Left forelimb (tissue), 1 donor: ENCODE results near the gene STT3A.
A peak's percentile ranks its signal among the peaks of the same experiment; 100 is the strongest.

Experiments
- DNase-seq: peaks from one replicate; pipeline ENCODE4 v3.0.0-alpha.2; 2018; ENCODE audit warnings: low spot score

Gene STT3A

DNA sequence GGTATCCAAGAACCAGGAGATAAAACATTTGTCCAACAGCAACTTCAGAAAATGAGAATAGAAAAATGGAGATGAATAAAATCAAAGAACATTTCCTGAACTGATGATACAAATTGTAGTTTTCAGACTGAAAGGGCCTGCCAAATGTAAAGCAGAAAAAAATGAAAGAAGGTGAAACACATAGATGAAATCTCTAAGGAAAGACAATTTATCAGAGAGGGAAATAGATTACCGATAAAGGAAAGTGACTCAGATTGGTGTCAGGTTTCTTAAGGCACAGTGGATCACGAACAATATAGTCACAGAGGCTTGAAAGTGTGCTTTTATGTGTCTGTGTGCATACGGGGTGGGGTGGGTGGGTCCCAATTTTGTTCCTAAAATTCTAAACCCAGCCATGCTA, 4.1 kb upstream of the STT3A start:
- no peak for DNase-seq

DNA sequence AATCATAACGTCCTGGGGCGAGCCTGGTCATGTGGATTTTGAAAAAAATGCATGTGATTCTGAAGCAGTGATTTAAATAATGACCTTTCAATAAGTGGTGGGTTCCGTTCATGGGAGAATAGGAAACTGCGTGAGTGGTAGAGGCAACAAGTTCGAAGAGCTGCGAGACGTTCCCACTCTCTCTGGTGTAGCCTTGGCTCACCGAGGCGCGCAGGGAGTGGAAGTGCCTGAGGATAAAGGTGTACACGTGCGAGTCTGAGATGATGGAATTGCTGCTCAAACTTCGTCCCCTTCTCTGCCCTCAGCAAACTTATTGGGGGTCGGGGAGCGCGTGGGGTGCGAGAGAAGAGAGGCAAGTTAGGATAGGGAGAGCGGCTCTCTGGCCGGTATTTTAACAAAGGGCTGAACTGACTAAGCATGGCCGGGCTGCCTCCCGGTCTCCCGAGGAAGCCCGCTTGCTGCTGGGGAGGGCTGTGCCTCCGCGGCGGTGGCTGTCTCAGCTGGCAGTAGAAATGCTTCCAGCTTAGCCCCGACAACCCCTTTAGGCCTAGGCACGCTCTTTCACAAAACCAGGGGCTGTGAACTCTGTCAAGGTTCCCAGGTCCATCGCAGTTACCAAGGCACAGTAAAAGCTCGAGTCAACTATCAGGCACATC, 875 bp upstream of the STT3A start:
- DNase-seq: peak; percentile 77

DNA sequence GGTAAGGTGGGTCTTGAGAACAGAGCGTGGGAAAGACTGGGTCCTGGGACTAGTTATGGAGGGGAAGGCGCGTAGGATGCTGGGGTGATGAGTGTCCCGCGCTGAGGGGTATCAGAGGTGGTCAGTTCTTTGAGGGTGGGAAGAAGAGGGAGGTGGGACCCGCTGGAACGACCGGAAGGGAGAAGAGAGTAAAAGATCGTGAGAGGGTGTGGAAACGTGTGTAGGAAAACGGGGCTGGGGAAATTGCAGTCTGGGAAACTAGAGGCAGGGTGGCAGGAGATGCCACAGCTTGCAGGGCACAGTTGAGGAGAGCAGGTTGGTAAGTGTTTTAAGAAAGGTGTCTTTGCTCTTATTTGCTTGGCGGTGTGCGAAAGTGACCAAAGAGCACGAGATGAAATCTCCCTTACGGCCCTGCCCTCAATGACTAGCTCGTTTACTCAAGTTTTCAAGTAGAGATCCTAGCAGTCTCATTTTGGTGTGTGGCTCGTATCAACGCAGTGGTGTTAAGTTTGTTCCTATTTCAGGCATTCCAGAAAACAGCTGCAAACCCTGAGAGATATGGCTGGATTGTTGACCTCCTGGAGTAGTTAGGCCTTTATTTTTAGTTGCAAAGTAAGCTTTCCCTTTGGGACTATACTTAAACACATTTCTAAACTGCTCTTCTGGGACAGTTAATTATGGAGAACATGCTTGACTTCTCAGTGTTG, 615 bp downstream of the STT3A start:
- DNase-seq: no peak

GRCh38 chr11:125594958-125595357, 2.3 kb downstream of the STT3A start:
- no peak for DNase-seq

DNA sequence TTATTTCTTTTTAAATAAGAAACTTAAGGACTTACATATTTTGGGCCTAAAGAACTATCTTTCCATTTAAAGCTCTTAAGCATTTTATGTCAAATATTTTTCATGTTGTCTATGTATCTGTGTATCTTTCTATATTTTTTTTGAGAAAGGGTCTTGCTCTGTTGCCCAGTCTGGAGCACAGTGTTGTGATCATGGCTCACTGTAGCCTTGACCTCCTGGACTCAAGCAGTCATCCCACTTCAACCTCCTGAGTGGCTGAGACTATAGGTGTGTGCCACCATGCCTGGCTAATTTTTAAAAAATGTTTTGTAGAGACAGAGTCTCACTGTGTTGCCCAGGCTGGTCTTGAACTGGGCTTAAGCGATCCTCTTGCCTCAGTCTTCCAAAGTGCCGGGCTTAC, 8.0 kb downstream of the STT3A start:
- DNase-seq: no peak

- DNase-seq: no peak
These were observed 10.6 kb downstream of the STT3A start for GRCh38 chr11:125603207-125603606.

- DNase-seq: no peak
These were observed 12.8 kb downstream of the STT3A start for GRCh38 chr11:125605417-125605816.

DNA sequence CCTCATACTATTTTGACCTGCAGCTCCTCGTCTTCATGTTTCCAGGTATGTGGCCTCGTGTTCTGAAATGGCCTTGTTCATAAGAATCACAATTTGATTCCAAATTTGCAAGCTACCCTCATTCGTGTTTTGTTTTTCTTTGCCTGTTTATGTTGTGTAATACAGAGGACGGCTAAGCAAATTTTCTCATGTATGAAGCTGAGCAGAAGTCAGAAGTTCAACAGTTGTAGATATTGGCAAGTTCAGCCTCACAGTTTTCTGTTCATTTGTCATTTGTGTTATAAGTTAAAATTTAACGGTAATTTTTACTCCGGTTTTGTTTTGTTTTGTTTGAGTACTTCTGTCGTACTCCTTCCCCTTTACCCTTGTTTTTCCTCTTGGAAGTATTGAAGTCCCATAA, 16.9 kb downstream of the STT3A start:
- DNase-seq: no peak

GRCh38 chr11:125618383-125618782, 25.7 kb downstream of the STT3A start:
- no peak for DNase-seq

- no peak for DNase-seq
These were observed 29.3 kb downstream of the STT3A start for GRCh38 chr11:125621995-125622394.

DNA sequence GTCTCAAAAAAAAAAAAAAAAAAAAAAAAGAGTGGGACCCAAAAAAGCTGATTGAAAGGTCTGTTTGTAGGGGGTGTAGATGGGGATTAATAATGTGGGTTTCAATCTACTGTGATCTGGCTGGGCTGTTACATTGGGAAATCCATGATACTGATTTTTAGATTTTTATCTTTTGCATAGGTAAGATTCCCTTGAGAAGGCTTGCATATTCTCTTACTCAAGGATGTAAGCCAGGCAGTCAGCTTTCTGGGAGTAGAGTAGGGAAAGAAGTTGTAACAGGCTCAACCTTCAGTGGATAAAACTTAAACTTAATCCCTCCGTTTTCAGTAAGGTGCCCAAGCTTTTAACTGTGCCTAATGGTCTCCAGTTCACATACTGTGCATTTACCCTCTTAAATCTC, 30.4 kb downstream of the STT3A start:
- no peak for DNase-seq

DNA sequence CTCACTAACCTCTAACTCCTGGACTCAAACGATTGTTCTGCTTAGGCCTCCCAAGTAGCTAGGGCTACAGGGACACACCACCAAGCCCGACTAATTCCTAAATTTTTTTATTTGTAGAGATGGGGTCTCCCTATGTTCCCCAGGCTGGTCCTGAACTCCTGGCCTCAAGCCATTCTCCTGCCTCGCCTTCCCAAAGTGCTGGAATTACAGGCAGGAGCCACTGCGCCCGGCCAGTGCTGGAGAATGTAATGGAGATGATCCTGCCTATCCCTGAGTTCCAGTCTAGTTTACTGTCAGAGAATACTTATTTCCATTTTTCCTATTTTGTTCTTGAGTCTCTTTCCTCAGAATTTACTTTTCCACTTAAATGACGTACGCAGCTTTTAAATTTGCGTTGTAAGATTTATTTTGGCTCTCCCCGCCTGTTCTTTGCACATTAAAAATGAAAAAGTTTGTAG, 32.1 kb downstream of the STT3A start, which contains the start of gene CHEK1:
Gene CHEK1 (plus strand): TSS at position 408 of the 458 bp plus-strand sequence. CDS start 1,606 bp downstream, outside the sequence.
- no peak for DNase-seq

DNA sequence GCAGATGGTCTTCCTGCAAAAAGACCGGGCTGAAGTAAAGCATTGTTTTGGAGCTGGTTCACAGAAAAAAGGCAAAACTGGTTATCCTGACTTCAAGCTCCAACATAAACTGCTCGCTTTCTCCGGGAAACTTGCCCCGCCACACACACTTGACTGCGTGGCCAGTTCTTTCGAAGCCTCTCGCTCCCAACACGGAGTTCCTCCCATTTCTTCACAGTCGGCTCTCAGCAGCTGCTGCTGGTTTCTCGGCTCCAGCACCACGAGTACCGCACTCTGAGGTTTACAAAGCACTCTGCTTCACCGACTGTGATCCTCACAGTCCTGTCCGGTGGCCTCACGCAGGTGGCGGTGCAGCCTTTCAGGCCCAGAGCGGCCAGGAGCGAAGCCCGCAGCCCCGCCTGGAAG, 32.6 kb downstream of the STT3A start:
- no peak for DNase-seq

GRCh38 chr11:125625630-125626287, 33.1 kb downstream of the STT3A start:
- DNase-seq: peak; percentile 95

DNA sequence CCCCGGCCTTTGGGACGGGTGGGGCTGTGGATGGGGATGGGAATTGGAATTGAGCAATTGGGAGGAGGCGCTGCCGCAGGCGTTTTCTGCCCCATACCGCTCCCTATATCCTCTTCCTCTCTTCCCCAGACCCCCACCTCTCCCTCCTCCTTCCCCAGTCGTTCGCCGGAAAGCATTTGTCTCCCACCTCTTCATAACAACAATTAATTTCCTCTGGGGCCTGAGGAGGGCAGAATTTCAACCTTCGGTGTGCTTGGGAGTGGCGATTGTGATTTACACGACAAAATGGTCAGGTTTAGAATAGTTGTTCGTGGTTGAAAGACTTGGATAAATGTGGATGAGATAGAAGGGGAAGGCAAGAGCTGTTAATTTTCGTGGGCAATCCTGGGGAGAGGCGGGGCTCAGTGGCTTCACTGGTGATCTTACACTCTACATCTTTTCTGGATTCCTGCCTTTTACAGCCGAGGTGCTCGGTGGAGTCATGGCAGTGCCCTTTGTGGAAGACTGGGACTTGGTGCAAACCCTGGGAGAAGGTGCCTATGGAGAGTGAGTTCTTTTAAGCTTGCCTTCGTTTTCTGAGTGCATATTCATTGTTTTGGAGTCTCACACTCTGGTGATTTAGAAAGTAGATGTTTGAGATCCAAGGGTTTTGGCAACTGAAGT, 33.8 kb downstream of the STT3A start:
- DNase-seq: no peak

DNA sequence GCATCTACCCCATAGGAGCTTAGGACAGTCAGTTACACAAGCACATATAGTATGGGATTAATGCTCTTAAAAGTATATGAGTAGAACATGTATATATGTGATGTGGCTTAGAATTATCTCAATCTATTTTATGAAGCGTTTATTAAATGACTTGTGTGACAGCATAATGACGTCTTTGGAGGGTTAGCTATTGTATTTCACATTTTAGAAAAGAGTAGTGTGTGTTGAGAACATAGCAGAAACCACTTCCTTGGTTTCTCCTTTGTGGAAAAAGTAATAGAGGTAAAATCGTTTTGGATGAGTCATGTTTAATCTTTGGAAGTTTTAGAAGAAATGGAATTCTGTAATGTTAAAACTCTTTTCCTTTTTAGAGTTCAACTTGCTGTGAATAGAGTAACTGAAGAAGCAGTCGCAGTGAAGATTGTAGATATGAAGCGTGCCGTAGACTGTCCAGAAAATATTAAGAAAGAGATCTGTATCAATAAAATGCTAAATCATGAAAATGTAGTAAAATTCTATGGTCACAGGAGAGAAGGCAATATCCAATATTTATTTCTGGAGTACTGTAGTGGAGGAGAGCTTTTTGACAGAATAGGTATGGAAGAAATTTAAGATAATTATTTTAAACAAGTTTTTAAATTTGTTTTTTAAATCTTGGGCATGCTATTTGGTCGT, 34.7 kb downstream of the STT3A start:
- no peak for DNase-seq

DNA sequence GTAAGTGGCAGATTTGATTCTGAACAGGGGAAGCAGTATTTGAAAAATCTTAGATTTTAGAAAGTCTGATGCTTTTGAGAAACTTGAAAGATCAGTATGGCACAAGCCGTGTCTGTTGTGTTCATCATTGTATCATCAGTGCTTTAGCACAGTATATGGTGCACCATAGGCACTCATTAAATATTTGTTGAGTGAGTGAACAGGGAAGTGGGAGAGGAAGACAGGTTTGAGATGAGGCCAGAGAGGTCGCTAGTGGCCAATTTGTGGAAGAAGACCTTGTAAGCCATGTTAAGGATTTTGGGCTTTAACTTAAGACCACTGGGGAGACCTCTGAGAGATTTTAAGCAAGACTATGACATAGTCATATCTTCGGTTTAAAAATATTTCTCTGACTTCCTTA, 45.2 kb downstream of the STT3A start:
- no peak for DNase-seq

- DNase-seq: no peak
These were observed 45.7 kb downstream of the STT3A start for GRCh38 chr11:125638315-125638714.

- DNase-seq: no peak
These were observed 53.2 kb downstream of the STT3A start for GRCh38 chr11:125645871-125646270.

GRCh38 chr11:125649465-125650166, 57.0 kb downstream of the STT3A start:
- DNase-seq: no peak

GRCh38 chr11:125662689-125663088, 70.0 kb downstream of the STT3A start:
- no peak for DNase-seq
